HG03097 (cell line): ENCODE data around the gene VAMP4.
"Not testable (repeated sequence)": the region's sequence is repeated elsewhere in the genome, so short reads cannot be mapped to it uniquely, and the experiment has no call there.

Experiments
- ATAC-seq: cut with Tn5 transposase; IDR thresholded peaks from one replicate; pipeline ENCODE4 v1.9.1; 2021; ENCODE audit not compliant: unreplicated experiment, low FRiP score

The VAMP4 gene

GRCh38 chr1:171753182-171753581 lies 11.3 kb upstream of the VAMP4 start:
- no peak for ATAC-seq

- ATAC-seq, result no peak
Observed at GRCh38 chr1:171751221-171751620, 9.4 kb upstream of the VAMP4 start.

- ATAC-seq, result no peak
Observed at GRCh38 chr1:171748651-171749050, 6.8 kb upstream of the VAMP4 start.

GRCh38 chr1:171744986-171745385 lies 3.1 kb upstream of the VAMP4 start:
- ATAC-seq, result no peak

GRCh38 chr1:171743081-171743870 lies 1.4 kb upstream of the VAMP4 start:
- no peak for ATAC-seq

GRCh38 chr1:171742577-171742922 lies 685 bp upstream of the VAMP4 start:
- ATAC-seq, result no peak

- ATAC-seq, result peak; percentile 19
Observed at GRCh38 chr1:171740987-171741871, 636 bp downstream of the VAMP4 start.

GRCh38 chr1:171740356-171740863 lies 1.5 kb downstream of the VAMP4 start:
- ATAC-seq, result no peak

- ATAC-seq, result no peak
Observed at GRCh38 chr1:171739656-171740055, 2.2 kb downstream of the VAMP4 start.

GRCh38 chr1:171738911-171739310 lies 3.0 kb downstream of the VAMP4 start:
- no peak for ATAC-seq

GRCh38 chr1:171736196-171736595 lies 5.7 kb downstream of the VAMP4 start:
- no peak for ATAC-seq

- ATAC-seq, result no peak
Observed at GRCh38 chr1:171730052-171730451, 11.8 kb downstream of the VAMP4 start.

GRCh38 chr1:171727778-171728177 lies 14.1 kb downstream of the VAMP4 start:
- ATAC-seq, result no peak

GRCh38 chr1:171723180-171723579 lies 18.7 kb downstream of the VAMP4 start:
- ATAC-seq, result not testable (repeated sequence)

- ATAC-seq, result no peak
Observed at GRCh38 chr1:171718848-171719247, 23.0 kb downstream of the VAMP4 start.

- no peak for ATAC-seq
Observed at GRCh38 chr1:171718216-171718615, 23.6 kb downstream of the VAMP4 start.

GRCh38 chr1:171717062-171717718 lies 24.7 kb downstream of the VAMP4 start:
- no peak for ATAC-seq

GRCh38 chr1:171716616-171717015 lies 25.2 kb downstream of the VAMP4 start:
- no peak for ATAC-seq

- no peak for ATAC-seq
Observed at GRCh38 chr1:171715813-171716251, 26.0 kb downstream of the VAMP4 start.

- ATAC-seq, result no peak
Observed at GRCh38 chr1:171712341-171712740, 29.5 kb downstream of the VAMP4 start.

- ATAC-seq, result no peak
Observed at GRCh38 chr1:171711643-171712042, 30.2 kb downstream of the VAMP4 start.
